Spleen (tissue), 7 donors: ENCODE data around the gene CGNL1.

Source experiments
- CTCF ChIP-seq, 11 experiments: fragments of 200-600 bp in 7 of 11; fragments of 450-650 bp in 4 of 11; sonication (generic) in 4 of 11; IDR thresholded peaks in 8 of 11; conservative IDR thresholded peaks in 3 of 11; 1 replicate in 7 of 11; 2 replicates in 4 of 11; pipeline versions ENCODE4 v1.4.0 to v1.8.0; 2016 to 2021; ENCODE audit warnings: antibody characterized with exemption in 11 of 11, inconsistent platforms in 4 of 11, mild to moderate bottlenecking in 1 of 11
- POLR2AphosphoS5 ChIP-seq, 3 donors: sonication (generic); formaldehyde crosslinking; IDR thresholded peaks; one replicate each; pipeline ENCODE4 v1.5.1; 2017; ENCODE audit warnings: antibody characterized with exemption in 3 of 3
- donor health status: DM: no; HTN: no; CAD: no; lungs with moderate emphysema.
- donor health status: DM: no; HTN: no; CAD: no.
- donor health status: DM: no; HTN: no; CAD: no.

- TF ChIP-seq CTCF (IDR thresholded peaks at IDR 0.05 in 8 of 11, conservative IDR thresholded peaks at IDR 0.05 in 3 of 11) = no peak
- no peak for TF ChIP-seq POLR2AphosphoS5 (IDR thresholded peaks at IDR 0.05)
Measured at GRCh38 chr15:57337868-57338411, 38.4 kb upstream of the CGNL1 start.
